Placental pericyte (primary cell): Measurements from ENCODE around the gene ADAM30. TPM values are rescaled to one million over a fixed set of nuclear protein-coding genes. Genes with fewer than 3 reads are reported as not detected.

Experiments used
- total RNA-seq: library from RNA; depleted of rRNA; stranded (reverse); fragments of >200 nt; gene quantifications from 2 replicates; pipeline ENCODE4 v1.2.3, GENCODE V29; 2012

The ADAM30 gene
- total RNA-seq = not detected in 2 replicates

DNA sequence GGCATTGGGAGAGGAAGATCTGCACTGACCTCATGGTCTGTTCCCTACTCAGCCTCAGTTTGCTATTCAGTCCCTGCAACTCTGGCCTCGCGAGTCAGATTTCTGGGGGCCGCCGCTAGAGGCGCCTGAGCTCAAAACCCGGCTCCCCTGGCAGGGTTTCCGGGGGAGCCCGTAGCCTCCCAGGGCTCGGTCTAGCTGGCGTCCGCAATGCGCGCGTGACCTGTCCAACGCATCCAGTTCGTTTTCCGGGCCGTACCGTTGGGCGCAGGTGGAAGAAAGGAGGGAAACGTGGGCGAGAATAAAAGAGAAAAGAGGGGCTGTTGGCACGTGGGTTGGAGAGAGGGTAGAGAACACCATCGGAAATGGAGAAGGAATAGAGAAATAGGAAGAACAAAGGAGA lies at the start of gene ADAM30:
TSS of gene ADAM30 (minus strand) at position 213 of the 400 bp plus-strand sequence. CDS start at position 34, 179 bp downstream.

Other genes with a start within 250 kb of the ADAM30 start
- 25.4 and 32.1 TPM in 2 replicates for gene ZNF697, start 248.2 kb downstream of the ADAM30 start, total RNA-seq
- 89.0 and 173 TPM in 2 replicates for gene PHGDH, start 184.6 kb downstream of the ADAM30 start, total RNA-seq
- not detected in 2 replicates for gene HMGCS2, start 127.6 kb downstream of the ADAM30 start, total RNA-seq
- gene REG4, start 85.1 kb downstream of the ADAM30 start, total RNA-seq = not detected in 2 replicates
- gene NOTCH2, start 173.1 kb upstream of the ADAM30 start, total RNA-seq = 214 and 226 TPM in 2 replicates